ENCODE data around the gene HJV. TPM values are rescaled to one million over a fixed set of nuclear protein-coding genes. Genes with fewer than 3 reads are reported as not detected.

HJV gene
- total and polyA plus RNA-seq, 2 of the 8 experiments (the other 6 are each of a cell fraction or from before 2014, with no cell fraction given), result 0.32 to 0.70 TPM

GRCh38 chr1:146051452-146051851 is 29.9 kb upstream of the HJV start (continued):
- TF ChIP-seq, protein P1, sequence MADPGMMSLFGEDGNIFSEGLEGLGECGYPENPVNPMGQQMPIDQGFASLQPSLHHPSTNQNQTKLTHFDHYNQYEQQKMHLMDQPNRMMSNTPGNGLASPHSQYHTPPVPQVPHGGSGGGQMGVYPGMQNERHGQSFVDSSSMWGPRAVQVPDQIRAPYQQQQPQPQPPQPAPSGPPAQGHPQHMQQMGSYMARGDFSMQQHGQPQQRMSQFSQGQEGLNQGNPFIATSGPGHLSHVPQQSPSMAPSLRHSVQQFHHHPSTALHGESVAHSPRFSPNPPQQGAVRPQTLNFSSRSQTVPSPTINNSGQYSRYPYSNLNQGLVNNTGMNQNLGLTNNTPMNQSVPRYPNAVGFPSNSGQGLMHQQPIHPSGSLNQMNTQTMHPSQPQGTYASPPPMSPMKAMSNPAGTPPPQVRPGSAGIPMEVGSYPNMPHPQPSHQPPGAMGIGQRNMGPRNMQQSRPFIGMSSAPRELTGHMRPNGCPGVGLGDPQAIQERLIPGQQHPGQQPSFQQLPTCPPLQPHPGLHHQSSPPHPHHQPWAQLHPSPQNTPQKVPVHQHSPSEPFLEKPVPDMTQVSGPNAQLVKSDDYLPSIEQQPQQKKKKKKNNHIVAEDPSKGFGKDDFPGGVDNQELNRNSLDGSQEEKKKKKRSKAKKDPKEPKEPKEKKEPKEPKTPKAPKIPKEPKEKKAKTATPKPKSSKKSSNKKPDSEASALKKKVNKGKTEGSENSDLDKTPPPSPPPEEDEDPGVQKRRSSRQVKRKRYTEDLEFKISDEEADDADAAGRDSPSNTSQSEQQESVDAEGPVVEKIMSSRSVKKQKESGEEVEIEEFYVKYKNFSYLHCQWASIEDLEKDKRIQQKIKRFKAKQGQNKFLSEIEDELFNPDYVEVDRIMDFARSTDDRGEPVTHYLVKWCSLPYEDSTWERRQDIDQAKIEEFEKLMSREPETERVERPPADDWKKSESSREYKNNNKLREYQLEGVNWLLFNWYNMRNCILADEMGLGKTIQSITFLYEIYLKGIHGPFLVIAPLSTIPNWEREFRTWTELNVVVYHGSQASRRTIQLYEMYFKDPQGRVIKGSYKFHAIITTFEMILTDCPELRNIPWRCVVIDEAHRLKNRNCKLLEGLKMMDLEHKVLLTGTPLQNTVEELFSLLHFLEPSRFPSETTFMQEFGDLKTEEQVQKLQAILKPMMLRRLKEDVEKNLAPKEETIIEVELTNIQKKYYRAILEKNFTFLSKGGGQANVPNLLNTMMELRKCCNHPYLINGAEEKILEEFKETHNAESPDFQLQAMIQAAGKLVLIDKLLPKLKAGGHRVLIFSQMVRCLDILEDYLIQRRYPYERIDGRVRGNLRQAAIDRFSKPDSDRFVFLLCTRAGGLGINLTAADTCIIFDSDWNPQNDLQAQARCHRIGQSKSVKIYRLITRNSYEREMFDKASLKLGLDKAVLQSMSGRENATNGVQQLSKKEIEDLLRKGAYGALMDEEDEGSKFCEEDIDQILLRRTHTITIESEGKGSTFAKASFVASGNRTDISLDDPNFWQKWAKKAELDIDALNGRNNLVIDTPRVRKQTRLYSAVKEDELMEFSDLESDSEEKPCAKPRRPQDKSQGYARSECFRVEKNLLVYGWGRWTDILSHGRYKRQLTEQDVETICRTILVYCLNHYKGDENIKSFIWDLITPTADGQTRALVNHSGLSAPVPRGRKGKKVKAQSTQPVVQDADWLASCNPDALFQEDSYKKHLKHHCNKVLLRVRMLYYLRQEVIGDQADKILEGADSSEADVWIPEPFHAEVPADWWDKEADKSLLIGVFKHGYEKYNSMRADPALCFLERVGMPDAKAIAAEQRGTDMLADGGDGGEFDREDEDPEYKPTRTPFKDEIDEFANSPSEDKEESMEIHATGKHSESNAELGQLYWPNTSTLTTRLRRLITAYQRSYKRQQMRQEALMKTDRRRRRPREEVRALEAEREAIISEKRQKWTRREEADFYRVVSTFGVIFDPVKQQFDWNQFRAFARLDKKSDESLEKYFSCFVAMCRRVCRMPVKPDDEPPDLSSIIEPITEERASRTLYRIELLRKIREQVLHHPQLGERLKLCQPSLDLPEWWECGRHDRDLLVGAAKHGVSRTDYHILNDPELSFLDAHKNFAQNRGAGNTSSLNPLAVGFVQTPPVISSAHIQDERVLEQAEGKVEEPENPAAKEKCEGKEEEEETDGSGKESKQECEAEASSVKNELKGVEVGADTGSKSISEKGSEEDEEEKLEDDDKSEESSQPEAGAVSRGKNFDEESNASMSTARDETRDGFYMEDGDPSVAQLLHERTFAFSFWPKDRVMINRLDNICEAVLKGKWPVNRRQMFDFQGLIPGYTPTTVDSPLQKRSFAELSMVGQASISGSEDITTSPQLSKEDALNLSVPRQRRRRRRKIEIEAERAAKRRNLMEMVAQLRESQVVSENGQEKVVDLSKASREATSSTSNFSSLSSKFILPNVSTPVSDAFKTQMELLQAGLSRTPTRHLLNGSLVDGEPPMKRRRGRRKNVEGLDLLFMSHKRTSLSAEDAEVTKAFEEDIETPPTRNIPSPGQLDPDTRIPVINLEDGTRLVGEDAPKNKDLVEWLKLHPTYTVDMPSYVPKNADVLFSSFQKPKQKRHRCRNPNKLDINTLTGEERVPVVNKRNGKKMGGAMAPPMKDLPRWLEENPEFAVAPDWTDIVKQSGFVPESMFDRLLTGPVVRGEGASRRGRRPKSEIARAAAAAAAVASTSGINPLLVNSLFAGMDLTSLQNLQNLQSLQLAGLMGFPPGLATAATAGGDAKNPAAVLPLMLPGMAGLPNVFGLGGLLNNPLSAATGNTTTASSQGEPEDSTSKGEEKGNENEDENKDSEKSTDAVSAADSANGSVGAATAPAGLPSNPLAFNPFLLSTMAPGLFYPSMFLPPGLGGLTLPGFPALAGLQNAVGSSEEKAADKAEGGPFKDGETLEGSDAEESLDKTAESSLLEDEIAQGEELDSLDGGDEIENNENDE (IDR thresholded peaks at IDR 0.05; ENCODE audit: insufficient replicate concordance, low read length), result no peak
- TF ChIP-seq EGR1 (IDR thresholded peaks at IDR 0.05; ENCODE audit: borderline replicate concordance, low read depth, low read length) (no peak), JUN (IDR thresholded peaks at IDR 0.05; ENCODE audit: low read depth, low read length) (no peak)
